ENCODE results near the gene ELOVL6.

DNA sequence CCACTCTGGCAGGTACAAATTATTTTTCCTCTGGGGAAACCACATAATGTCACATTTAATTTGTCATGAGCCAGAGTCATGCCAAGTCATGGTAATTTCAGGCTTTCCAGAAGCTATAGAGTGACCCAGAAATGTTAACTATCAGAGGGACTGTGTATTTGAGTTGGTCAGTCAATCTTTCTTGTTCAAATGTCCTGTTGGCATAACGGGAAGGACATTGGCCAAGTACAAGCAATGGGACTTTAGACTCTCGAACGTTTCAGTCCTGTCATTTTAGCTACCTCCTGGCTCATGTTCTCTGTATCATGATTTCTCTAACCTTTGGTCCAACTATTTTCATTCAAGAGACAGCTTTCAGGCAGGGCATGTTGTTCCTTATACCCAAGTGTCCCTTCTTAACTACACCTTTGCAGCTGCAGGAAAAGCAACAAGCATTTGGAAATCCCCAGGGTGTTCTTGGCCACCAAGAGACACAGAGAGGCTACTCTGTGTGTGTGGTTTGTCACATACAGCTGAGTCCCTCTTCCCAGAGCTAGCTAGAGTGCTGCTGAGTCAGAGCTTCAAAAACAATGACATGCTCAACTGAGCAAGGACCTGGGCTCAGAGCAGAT, 143.2 kb downstream of the ELOVL6 start:
- TF ChIP-seq, protein P1, sequence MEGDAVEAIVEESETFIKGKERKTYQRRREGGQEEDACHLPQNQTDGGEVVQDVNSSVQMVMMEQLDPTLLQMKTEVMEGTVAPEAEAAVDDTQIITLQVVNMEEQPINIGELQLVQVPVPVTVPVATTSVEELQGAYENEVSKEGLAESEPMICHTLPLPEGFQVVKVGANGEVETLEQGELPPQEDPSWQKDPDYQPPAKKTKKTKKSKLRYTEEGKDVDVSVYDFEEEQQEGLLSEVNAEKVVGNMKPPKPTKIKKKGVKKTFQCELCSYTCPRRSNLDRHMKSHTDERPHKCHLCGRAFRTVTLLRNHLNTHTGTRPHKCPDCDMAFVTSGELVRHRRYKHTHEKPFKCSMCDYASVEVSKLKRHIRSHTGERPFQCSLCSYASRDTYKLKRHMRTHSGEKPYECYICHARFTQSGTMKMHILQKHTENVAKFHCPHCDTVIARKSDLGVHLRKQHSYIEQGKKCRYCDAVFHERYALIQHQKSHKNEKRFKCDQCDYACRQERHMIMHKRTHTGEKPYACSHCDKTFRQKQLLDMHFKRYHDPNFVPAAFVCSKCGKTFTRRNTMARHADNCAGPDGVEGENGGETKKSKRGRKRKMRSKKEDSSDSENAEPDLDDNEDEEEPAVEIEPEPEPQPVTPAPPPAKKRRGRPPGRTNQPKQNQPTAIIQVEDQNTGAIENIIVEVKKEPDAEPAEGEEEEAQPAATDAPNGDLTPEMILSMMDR (IDR thresholded peaks at IDR 0.05; ENCODE audit: low read depth, low read length): no peak
- no peak for TF ChIP-seq EZH2phosphoT487 (IDR thresholded peaks at IDR 0.05; ENCODE audit: low read depth)

Measured in OCI-LY3 (cell line).